ENCODE measurements around the gene PROSER3.
"Not testable (repeated sequence)": the region's sequence is repeated elsewhere in the genome, so short reads cannot be mapped to it uniquely, and the experiment has no call there.

The PROSER3 gene

DNA sequence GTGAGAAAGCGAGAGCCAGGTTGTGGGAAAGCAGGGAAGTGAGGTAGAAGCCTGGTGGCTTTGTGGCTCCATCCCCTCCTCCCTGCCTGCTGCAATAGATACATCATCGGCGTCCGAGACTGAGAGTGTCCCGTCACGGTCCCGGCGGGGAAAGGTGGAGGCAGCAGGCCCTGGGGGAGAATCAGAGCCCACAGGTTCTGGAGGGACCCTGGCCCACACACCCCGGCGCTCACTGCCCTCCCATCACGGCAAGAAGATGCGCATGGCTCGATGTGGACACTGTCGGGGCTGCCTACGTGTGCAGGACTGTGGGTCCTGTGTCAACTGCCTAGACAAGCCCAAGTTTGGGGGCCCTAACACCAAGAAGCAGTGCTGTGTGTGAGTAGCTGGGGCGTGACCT, 35.1 kb upstream of the PROSER3 start:
- DNase-seq: no peak

- DNase-seq: no peak
These were observed 34.3 kb upstream of the PROSER3 start for GRCh38 chr19:35723671-35724070.

DNA sequence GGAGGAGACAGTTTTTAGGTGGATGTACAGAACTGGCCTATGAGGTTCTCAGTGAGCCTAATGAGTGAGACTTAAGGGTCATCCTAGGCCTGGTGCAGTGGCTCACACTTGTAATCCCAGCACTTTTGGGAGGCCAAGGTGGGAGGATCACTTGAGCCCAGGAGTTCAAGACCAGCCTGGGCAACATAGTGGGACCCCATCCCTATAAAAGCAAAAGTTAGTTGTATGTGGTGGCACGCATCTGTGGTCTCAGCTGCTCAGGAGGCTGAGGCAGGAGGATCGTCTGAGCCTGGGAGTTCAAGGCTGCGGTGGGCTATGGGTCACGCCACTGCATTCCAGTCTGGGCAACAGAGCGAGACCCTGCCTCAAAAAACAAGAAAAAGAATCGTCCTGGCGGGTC, 33.8 kb upstream of the PROSER3 start:
- not testable (repeated sequence) for DNase-seq

DNA sequence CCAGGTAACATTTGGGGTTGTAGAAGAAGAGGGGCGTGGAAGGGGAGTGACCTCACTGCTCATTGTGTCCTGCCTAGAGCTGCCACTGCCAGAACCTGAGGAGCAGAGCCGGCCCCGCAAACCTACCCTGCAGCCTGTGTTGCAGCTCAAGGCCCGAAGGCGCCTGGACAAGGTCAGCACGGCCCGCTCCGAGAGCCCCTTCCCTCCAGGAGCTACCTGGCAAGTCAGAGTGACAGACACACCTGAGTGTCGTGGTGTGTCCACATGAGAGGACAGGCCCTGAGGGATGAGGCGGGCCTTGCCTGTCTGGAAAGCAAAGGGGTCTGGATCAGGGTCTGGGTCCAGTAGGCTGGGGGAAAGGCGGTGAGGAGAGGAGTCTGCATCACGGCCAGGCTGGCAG, 33.4 kb upstream of the PROSER3 start:
- DNase-seq: no peak

GRCh38 chr19:35725216-35725861, 32.6 kb upstream of the PROSER3 start:
- DNase-seq: no peak

DNA sequence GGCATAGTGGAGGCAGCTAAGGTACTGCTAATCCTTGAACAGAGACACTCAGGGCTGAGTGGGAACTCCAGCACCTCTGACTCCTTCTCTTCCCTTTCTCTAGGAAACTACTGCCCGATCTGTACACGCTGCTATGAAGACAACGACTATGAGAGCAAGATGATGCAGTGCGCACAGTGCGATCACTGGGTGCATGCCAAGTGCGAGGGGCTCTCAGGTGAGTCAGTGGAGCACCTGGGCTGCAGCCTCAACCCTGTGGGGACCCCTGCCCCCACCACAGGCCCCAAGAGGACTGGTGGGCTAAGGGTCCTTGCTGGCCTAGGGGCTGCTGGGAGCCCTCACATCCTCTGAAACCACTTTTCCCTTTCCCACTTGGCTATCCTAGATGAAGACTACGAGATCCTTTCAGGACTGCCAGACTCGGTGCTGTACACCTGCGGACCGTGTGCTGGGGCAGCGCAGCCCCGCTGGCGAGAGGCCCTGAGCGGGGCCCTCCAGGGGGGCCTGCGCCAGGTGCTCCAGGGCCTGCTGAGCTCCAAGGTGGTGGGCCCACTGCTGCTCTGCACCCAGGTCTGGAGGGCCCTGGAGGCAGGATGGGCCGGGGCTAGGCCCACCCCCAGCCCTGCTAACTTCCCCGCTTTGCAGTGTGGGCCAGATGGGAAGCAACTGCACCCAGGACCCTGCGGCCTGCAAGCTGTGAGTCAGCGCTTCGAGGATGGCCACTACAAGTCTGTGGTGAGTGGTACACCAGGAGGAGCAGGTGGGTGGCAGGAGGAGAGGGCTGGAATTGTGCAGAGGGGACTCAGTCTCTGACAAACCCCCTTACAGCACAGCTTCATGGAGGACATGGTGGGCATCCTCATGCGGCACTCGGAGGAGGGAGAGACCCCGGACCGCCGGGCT, 30.7 kb upstream of the PROSER3 start:
- no peak for DNase-seq

DNA sequence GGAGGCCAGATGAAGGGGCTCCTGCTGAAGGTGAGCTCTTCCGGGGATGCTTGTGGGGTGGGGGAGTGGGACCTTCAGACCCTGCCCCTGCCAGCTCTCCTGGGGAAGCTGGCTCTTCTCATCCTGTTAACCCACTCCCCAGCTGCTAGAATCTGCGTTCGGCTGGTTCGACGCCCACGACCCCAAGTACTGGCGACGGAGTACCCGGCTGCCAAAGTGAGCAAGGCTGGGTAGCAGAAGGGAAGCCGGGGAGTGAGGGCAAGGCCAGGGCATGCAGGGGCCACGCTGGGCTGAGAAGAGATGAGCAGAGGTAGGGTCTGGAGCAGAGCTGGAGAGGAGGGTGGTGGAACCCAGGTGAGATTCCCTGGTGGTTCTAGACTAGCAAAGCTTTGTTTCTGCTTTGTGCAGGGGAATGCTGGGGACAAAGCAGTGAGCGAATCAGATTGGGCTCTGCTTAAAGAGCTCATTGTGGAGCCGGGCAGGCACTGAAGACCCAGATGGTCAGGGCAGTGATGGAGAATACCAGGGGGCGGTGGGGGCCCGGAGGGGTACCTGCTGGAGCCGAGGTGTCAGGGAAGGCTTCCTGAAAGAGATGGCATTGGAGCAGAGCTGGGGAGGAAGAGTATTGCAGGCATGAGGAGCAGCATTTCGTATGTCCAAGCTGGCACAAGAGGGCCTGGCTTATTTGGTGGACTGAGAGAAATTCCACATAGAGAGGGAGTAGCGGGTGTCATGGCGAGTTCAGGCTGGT, 29.8 kb upstream of the PROSER3 start:
- no peak for DNase-seq

- no peak for DNase-seq
These were observed 29.0 kb upstream of the PROSER3 start for GRCh38 chr19:35729021-35729420.

DNA sequence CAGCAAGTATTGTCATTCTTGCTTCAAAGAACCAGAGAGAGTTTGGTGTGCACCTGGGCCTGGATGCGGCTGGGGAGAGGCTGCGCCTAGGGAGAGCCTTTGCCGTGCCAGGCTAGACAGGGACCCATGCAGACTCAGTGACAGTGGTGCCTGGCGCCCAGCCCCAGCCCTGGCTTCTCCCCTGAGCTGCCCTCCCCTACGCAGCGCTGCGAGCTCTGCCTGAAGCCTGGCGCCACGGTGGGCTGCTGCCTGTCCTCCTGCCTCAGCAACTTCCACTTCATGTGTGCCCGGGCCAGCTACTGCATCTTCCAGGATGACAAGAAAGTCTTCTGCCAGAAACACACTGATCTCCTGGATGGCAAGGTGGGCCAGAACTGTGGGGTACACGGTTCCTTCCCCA, 28.2 kb upstream of the PROSER3 start:
- no peak for DNase-seq

DNA sequence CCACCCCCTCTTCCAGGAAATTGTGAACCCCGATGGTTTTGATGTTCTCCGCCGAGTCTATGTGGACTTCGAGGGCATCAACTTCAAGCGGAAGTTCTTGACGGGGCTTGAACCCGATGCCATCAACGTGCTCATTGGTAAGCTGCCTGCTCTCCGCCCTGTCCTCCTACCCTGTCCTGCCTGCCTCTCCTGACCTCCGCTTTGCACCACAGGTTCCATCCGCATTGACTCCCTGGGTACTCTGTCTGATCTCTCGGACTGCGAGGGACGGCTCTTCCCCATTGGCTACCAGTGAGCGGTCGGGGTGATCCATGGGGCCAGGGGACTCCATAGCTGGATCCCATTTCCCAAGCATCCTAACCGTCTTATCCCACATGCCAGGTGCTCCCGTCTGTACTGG, 27.6 kb upstream of the PROSER3 start:
- no peak for DNase-seq

GRCh38 chr19:35731353-35731752, 26.6 kb upstream of the PROSER3 start:
- DNase-seq: no peak

DNA sequence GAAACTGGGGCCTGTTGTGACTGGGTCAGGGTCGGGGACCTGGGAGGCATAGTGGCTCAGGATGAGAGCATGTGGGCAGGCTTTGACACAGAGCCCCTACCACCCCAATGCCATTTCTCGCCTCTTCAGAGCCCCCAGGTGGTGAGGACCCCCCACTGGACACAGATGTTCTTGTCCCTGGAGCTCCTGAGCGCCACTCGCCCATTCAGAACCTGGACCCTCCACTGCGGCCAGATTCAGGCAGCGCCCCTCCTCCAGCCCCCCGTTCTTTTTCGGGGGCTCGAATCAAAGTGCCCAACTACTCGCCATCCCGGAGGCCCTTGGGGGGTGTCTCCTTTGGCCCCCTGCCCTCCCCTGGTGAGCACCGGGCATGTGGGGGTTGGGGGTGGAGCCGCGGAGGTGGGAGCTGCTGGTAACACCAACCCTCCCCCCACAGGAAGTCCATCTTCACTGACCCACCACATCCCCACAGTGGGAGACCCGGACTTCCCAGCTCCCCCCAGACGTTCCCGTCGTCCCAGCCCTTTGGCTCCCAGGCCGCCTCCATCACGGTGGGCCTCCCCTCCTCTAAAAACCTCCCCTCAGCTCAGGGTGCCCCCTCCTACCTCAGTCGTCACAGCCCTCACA, 26.1 kb upstream of the PROSER3 start:
- DNase-seq: no peak

- no peak for DNase-seq
These were observed 25.3 kb upstream of the PROSER3 start for GRCh38 chr19:35732540-35733179.

DNA sequence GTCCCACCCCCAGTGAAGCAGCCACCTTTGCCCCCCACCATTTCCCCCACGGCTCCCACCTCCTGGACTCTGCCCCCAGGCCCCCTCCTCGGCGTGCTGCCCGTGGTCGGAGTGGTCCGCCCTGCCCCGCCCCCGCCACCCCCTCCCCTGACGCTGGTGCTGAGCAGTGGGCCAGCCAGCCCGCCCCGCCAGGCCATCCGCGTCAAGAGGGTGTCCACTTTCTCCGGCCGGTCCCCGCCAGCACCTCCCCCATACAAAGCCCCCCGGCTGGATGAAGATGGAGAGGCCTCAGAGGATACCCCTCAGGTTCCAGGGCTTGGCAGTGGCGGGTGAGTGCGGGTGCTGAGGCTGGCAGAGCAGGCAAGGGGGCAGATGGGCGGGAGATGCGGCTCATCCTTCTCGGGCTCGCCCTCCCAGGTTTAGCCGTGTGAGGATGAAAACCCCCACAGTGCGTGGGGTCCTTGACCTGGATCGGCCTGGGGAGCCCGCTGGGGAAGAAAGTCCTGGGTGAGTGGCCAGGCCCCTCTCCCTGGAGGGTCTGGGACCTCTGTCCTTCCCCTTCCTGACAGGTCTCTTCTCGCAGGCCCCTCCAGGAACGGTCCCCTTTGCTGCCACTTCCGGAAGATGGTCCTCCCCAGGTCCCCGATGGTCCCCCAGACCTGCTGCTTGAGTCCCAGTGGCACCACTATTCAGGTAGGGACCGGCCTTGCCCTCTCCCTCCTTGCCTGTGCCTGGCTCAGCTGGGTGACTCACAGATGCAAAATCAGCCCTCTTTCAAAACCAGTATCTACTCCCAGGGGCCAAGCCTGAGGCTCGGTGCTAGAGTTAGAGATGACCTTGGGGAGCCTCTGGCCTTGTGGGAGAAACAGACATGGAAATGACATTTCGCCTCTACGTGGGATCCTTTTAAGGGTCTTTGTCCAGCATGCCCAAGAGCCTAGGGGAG, 24.5 kb upstream of the PROSER3 start:
- DNase-seq: no peak

GRCh38 chr19:35734273-35734672, 23.7 kb upstream of the PROSER3 start:
- DNase-seq: no peak

DNA sequence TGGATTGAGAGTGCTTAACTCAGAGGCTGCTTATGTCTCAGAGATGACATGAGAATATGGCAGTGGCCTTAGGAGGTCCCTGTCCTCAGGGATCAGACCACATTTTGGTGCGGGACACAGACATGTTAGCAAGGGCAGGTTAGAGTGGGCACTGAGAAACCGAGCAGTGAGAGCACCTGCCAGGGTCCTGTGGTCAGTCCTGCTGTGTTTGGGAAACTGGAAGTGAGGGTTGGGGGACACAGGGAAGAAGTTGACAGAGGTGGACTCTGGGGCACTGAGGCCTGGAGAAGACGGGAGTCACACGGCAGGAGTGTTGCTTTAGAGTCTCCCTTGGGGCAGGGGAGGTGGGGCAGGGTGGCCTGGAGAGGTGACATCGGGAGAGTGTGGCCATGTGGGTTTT, 23.1 kb upstream of the PROSER3 start:
- DNase-seq: no peak

DNA sequence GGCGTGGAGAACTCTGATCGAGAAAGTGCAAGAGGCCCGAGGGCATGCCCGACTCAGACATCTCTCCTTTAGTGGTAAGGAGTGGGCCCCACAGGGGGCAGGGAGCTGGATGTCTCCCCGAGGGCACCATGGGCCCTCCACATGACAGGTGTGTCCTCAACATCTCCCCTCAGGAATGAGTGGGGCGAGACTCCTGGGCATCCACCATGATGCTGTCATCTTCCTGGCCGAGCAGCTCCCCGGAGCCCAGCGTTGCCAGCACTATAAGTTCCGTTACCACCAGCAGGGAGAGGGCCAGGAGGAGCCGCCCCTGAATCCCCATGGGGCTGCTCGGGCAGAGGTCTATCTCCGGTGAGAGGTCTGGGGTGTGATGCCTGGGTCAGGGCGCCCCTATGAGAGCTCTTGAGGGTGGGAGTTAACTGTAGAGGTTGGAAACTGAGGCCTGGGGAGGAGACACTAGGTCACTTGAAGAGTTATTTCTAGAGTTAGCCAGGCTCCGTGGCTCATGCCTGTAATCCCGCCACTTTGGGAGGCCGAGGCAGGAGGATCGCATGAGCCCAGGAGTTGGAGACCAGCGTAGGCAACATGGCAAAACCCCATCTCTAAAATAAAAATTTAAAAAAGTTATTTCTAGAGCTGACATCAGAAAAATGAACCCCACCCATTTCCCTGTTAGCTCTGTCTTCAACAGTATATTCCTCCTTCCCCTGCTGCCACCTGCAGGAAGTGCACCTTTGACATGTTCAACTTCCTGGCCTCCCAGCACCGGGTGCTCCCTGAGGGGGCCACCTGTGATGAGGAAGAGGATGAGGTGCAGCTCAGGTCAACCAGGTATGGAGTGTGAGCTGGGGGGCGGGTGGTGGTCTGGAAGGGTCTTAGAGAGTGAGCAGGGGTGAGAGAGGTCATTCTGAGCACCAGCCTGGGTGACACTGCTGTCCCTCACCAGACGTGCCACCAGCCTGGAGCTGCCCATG, 20.8 kb upstream of the PROSER3 start:
- no peak for DNase-seq

DNA sequence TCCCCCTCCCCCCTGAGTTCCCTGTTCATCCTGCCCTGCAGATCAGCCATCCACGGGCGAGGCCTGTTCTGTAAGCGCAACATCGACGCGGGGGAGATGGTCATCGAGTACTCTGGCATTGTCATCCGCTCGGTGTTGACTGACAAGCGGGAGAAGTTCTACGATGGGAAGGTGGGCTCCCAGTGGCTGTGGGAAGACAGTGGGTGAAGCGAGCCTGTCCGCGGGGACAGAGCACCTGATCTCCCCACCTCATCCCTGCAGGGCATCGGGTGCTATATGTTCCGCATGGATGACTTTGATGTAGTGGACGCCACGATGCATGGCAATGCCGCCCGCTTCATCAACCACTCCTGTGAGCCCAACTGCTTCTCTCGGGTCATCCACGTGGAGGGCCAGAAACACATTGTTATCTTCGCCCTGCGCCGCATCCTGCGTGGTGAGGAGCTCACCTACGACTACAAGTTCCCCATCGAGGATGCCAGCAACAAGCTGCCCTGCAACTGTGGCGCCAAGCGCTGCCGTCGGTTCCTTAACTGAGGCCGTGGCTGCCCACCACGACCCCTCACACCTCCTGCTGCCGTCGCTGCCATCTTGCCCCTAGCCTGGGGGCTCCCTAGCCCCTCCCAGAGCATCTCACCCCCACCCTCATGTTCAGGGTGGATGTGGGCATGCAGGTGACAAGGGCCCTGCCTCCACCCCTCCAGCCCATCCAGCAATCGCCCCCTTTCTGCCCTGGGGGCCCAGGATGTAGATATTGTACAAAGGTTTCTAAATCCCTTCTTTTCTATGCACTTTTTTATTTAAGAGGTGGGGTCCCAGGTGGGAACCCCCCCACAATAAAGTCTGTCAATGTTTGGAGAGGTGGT, 19.7 kb upstream of the PROSER3 start:
- DNase-seq: no peak

DNA sequence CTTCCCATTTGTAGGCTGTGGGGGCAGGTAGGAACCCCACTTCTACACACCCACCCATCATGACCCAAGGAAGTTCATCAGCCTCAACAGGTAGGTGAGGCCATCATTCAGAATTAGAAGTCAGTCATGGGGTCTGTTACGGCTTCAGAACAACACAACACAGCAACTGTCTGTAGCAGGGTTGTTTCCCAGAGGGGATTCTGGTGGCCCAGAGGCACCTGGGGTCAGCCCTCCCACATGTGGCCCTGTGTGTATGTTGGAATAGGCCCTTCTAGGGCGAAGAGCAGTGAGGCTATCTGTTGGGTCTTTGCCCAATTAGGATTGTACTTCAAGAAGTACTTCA, 19.1 kb upstream of the PROSER3 start:
- no peak for DNase-seq
